GM18508 (cell line): ENCODE measurements around the gene NPIPB8.
"Not testable (repeated sequence)": the region's sequence is repeated elsewhere in the genome, so short reads cannot be mapped to it uniquely, and the experiment has no call there.

Experiments
- ATAC-seq: cut with Tn5 transposase; IDR thresholded peaks from one replicate; pipeline ENCODE4 v1.9.1; 2021; ENCODE audit warnings: moderate number of reproducible peaks; ENCODE audit not compliant: insufficient read depth, unreplicated experiment

NPIPB8 gene

GRCh38 chr16:28637765-28638164, at the start of gene NPIPB8:
Gene NPIPB8 (plus strand): TSS chr16:28638065. CDS start chr16:28638361, 296 bp downstream.
- not testable (repeated sequence) for ATAC-seq

DNA sequence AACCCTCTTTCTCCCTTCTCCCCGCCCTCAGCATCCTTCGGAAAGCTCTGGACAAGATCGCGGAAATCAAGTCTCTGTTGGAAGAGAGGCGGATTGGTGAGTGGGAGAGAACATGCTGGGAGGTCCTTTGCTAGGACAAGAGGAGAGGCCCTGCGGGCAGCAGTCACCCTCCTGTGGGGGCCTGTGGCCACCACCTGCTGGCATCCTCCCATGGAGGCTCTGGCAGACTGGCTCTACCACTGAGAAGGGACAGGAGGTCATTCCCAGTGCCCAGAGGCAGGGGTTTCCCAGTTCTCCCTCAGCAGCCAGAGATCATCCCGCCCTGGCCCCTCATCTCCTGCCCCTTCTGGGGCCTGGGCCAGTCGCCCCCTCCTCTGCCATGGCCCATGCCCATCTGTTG, 48.8 kb upstream of the NPIPB8 start:
- ATAC-seq = no peak

GRCh38 chr16:28589930-28590329, 47.9 kb upstream of the NPIPB8 start:
- ATAC-seq = no peak

- ATAC-seq = no peak
These were observed 47.2 kb upstream of the NPIPB8 start for GRCh38 chr16:28590384-28591340.

- ATAC-seq = no peak
These were observed 46.5 kb upstream of the NPIPB8 start for GRCh38 chr16:28591355-28591754.

DNA sequence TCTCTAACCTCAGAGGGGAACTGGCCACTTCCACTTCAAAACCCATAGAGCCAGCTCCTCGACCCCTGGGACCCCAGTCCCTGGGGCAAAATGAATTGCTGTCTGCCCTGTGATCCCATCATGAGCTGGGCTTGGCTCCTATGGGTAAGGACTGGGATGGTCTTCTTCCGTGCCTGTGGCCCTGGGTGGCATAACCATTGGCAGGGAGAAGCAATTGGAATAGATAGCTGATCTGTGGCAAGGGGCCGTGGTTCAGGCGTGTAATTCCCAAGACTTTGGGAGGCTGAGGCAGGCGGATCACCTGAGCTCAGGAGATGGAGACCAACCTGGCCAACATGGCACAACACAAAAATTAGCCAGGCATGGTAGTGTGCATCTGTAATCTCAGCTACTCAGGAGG, 45.4 kb upstream of the NPIPB8 start:
- no peak for ATAC-seq

GRCh38 chr16:28592979-28593553, 44.8 kb upstream of the NPIPB8 start:
- no peak for ATAC-seq

- ATAC-seq = not testable (repeated sequence)
These were observed 42.4 kb upstream of the NPIPB8 start for GRCh38 chr16:28595451-28595850.

DNA sequence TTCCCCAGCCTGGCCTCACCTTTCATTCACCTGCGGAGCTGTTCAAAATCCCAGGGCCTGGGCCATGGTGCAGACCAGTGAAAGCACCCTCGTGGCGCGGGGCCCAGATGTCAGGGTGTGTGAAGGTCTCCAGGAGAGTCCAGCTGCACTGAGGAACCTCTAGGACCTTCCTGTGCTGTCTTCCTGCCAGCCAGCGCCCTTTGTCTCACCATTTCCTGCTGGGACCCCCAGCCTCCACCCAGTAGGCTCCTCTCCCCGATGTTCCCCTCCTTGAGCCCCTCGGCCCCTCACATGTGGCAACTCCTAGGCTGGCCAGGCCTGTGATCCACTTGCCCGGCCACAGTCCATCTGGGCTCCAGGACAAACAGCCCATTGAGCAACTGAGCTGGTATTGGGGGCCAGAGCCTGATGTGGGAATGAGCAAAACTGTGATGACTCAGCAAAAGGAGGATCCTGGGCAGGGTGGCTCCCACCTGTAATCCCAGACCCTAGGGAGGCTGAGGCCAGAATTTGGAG, 41.7 kb upstream of the NPIPB8 start:
- ATAC-seq = no peak

GRCh38 chr16:28596840-28597691, 40.8 kb upstream of the NPIPB8 start, which contains the start of gene SULT1A2:
Gene SULT1A2 (minus strand): TSS chr16:28597050. CDS start chr16:28595930, 1,120 bp downstream.
- ATAC-seq = no peak

DNA sequence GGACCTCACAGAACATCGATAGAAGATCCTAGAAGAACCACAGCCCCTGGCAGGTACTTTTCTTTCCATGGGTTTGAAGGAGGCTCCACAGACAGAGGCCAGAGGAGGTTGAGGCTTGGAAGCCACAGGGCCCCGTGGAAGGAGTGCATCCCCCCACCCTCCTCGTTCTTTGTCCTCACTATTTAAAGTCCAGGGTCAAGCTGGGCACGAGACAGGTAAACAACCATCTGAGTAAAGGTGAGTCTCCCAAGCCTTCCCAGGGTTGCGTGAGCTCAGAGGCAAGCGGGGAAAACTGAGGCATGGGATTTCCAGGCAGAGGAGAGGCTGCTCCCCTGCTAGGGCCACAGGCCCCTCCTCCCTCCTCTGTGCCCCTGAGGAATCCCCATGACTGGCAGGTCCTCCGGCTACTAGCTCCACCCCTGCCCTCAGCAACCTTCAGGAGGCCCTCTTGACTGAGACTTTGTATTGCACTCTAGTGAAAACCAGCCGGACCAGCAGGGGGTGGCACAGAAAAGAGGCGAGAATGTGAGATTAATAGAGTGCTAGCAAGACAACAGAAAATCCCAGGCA, 40.1 kb upstream of the NPIPB8 start:
- ATAC-seq = no peak

GRCh38 chr16:28599377-28600285, 38.2 kb upstream of the NPIPB8 start:
- ATAC-seq = not testable (repeated sequence)

- not testable (repeated sequence) for ATAC-seq
These were observed 36.9 kb upstream of the NPIPB8 start for GRCh38 chr16:28600965-28601364.

- ATAC-seq = not testable (repeated sequence)
These were observed 36.3 kb upstream of the NPIPB8 start for GRCh38 chr16:28601589-28601988.

DNA sequence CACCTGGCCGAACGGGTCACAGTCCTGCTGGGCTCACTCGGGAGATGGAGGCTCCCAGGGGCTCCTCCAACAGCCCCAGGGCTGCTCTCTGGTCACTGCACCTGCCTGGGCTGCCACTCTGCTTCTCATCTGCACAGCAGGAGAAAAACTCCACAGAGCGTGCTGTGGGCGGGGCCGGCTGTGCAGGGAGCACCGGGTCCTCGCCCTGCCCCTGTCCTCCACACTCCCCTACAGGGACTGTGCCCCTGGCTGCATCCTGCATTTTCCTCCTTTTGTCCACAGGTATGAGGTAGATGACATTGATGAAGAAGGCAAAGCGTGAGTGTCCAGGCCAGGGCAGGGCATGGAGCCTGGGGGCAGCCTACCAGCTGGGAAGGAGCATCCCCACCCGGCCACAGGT, 35.8 kb upstream of the NPIPB8 start:
- ATAC-seq = not testable (repeated sequence)

DNA sequence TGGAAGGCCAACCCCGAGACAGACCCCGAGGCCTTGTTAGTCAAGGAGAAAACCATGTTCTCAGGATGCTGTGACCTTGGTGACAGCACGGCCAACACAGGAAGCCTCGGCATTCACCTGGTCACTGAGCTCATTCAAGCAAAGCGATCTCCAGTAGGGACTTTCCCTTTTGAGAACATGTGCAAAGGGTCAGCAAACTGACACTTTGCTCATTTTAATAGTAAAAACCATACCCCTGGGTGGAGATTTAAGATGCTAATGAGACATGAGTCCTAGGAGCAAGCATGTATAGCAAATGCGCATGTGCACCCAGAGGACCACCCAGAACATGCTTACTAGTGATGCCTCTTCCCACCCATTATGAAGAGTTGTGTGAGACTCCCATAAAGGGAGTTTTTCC, 35.3 kb upstream of the NPIPB8 start:
- ATAC-seq = no peak

DNA sequence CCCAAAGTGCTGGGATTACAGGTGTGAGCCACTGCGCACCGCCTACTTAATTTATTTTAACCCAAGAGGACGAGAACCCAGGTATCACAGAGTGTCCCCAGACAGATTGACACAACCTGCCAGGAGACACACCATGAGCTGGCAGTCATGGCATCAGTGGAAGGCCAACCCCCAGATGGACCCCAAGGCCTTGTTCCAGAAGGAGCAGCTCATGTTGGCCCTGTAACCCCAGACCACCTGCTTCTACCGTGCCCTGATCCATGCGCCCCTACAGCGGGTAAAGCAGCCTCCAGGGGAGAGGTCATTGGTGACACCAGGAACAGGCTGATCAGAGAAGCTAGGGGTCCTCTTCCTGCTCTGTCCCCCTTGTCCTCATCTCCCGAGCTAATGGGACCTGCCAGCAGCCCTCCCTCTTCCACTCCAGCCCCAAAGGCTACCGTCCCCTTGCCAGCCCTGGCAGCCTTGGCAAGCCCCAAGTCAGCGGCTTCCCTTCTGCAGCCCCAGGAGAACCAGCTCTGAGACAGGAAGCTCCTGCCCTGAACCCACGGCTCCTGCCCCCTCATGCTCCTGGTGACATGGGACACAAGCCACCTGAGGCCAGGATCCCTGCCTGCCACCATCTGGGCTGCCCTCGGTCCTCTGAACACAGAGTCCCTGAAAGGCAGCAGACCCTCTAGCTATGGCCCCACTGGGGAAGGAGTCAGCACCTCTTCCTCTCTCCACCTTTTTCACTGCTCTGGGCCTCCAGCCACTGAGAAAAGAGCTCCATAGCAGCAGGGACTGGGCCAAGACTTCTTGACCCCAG, 34.3 kb upstream of the NPIPB8 start:
- ATAC-seq = no peak

GRCh38 chr16:28604186-28604565, 33.7 kb upstream of the NPIPB8 start:
- no peak for ATAC-seq
